GM21529 (cell line): ENCODE results near the gene HPCAL4.

Source experiments
- ATAC-seq: cut with Tn5 transposase; IDR thresholded peaks from one replicate; pipeline ENCODE4 v1.9.1; 2021; ENCODE audit not compliant: unreplicated experiment

The HPCAL4 gene

GRCh38 chr1:39652554-39652953 lies 38.7 kb downstream of the HPCAL4 start:
- no peak for ATAC-seq

- no peak for ATAC-seq
Measured at GRCh38 chr1:39652105-39652504, 39.1 kb downstream of the HPCAL4 start.

- no peak for ATAC-seq
Measured at GRCh38 chr1:39650431-39650830, 40.8 kb downstream of the HPCAL4 start.

GRCh38 chr1:39649636-39650185 lies 41.5 kb downstream of the HPCAL4 start:
- ATAC-seq, result no peak

GRCh38 chr1:39648496-39648895 lies 42.7 kb downstream of the HPCAL4 start:
- ATAC-seq, result no peak

GRCh38 chr1:39647247-39647646 lies 44.0 kb downstream of the HPCAL4 start:
- no peak for ATAC-seq

GRCh38 chr1:39646232-39647081 lies 44.8 kb downstream of the HPCAL4 start:
- ATAC-seq, result no peak

- no peak for ATAC-seq
Measured at GRCh38 chr1:39645411-39646043, 45.7 kb downstream of the HPCAL4 start.

GRCh38 chr1:39643705-39644104 lies 47.5 kb downstream of the HPCAL4 start:
- ATAC-seq, result no peak

GRCh38 chr1:39642796-39643195 lies 48.4 kb downstream of the HPCAL4 start:
- no peak for ATAC-seq

- no peak for ATAC-seq
Measured at GRCh38 chr1:39640861-39641260, 50.4 kb downstream of the HPCAL4 start.

GRCh38 chr1:39639305-39640130 lies 51.7 kb downstream of the HPCAL4 start, which contains the start of gene HEYL:
HEYL (minus strand) TSS chr1:39639643; CDS start chr1:39639625, 18 bp downstream.
- no peak for ATAC-seq

GRCh38 chr1:39638965-39639304 lies 52.3 kb downstream of the HPCAL4 start:
- ATAC-seq, result no peak

- ATAC-seq, result no peak
Measured at GRCh38 chr1:39637361-39637760, 53.9 kb downstream of the HPCAL4 start.

GRCh38 chr1:39635871-39636210 lies 55.4 kb downstream of the HPCAL4 start:
- no peak for ATAC-seq

GRCh38 chr1:39635205-39635870 lies 55.9 kb downstream of the HPCAL4 start:
- ATAC-seq, result no peak

- no peak for ATAC-seq
Measured at GRCh38 chr1:39633422-39633821, 57.8 kb downstream of the HPCAL4 start.

GRCh38 chr1:39632682-39633417 lies 58.4 kb downstream of the HPCAL4 start:
- no peak for ATAC-seq

- ATAC-seq, result no peak
Measured at GRCh38 chr1:39632323-39632681, 58.9 kb downstream of the HPCAL4 start.
